ENCODE data around the gene SLC66A2. TPM values are rescaled to one million over a fixed set of nuclear protein-coding genes. Genes with fewer than 3 reads are reported as not detected.
A peak's percentile ranks its signal among the peaks of the same experiment; 100 is the strongest.

SLC66A2 gene
- total and polyA plus RNA-seq, 2 of the 13 experiments (the other 11 are each of a cell fraction or from before 2014, with no cell fraction given), result 33.5 to 41.9 TPM

- TF ChIP-seq SOX6 (IDR thresholded peaks at IDR 0.05), result no peak
- no peak for TF ChIP-seq SOX6 (CRISPR knock-in tag; IDR thresholded peaks at IDR 0.05)
- TF ChIP-seq TARDBP (CRISPR knock-in tag; IDR thresholded peaks at IDR 0.05), result no peak
- TF ChIP-seq ZNF430 (CRISPR knock-in tag; IDR thresholded peaks at IDR 0.05), result no peak
- no peak for TF ChIP-seq ZFP36L1 (CRISPR knock-in tag; IDR thresholded peaks at IDR 0.05)
- peak; percentile 57 for TF ChIP-seq FOXA3 (CRISPR knock-in tag; IDR thresholded peaks at IDR 0.05)
- no peak for TF ChIP-seq DBP (CRISPR knock-in tag; IDR thresholded peaks at IDR 0.05; ENCODE audit: not compliant biosample characterization)
- TF ChIP-seq CEBPG (CRISPR knock-in tag; IDR thresholded peaks at IDR 0.05), result peak; percentile 36
- no peak for TF ChIP-seq ZNF788 (CRISPR knock-in tag; IDR thresholded peaks at IDR 0.05; ENCODE audit: borderline replicate concordance)
- TF ChIP-seq TGIF2 (CRISPR knock-in tag; IDR thresholded peaks at IDR 0.05), result no peak
- TF ChIP-seq, protein P1, sequence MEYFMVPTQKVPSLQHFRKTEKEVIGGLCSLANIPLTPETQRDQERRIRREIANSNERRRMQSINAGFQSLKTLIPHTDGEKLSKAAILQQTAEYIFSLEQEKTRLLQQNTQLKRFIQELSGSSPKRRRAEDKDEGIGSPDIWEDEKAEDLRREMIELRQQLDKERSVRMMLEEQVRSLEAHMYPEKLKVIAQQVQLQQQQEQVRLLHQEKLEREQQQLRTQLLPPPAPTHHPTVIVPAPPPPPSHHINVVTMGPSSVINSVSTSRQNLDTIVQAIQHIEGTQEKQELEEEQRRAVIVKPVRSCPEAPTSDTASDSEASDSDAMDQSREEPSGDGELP (IDR thresholded peaks at IDR 0.05; ENCODE audit: borderline replicate concordance, low read depth), result peak; percentile 58; the same call in 1 of the 2 replicates
- peak; percentile 92 for TF ChIP-seq ELF3 (CRISPR knock-in tag; IDR thresholded peaks at IDR 0.05)
- TF ChIP-seq, protein P2, sequence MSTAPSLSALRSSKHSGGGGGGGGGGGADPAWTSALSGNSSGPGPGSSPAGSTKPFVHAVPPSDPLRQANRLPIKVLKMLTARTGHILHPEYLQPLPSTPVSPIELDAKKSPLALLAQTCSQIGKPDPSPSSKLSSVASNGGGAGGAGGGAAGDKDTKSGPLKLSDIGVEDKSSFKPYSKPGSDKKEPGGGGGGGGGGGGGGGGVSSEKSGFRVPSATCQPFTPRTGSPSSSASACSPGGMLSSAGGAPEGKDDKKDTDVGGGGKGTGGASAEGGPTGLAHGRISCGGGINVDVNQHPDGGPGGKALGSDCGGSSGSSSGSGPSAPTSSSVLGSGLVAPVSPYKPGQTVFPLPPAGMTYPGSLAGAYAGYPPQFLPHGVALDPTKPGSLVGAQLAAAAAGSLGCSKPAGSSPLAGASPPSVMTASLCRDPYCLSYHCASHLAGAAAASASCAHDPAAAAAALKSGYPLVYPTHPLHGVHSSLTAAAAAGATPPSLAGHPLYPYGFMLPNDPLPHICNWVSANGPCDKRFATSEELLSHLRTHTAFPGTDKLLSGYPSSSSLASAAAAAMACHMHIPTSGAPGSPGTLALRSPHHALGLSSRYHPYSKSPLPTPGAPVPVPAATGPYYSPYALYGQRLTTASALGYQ (CRISPR knock-in tag; IDR thresholded peaks at IDR 0.05), result no peak
- peak; percentile 22; the same call in 1 of the 2 replicates for TF ChIP-seq HDAC2 (CRISPR knock-in tag; IDR thresholded peaks at IDR 0.05)
- TF ChIP-seq, protein P3, sequence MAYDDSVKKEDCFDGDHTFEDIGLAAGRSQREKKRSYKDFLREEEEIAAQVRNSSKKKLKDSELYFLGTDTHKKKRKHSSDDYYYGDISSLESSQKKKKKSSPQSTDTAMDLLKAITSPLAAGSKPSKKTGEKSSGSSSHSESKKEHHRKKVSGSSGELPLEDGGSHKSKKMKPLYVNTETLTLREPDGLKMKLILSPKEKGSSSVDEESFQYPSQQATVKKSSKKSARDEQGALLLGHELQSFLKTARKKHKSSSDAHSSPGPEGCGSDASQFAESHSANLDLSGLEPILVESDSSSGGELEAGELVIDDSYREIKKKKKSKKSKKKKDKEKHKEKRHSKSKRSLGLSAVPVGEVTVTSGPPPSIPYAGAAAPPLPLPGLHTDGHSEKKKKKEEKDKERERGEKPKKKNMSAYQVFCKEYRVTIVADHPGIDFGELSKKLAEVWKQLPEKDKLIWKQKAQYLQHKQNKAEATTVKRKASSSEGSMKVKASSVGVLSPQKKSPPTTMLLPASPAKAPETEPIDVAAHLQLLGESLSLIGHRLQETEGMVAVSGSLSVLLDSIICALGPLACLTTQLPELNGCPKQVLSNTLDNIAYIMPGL (CRISPR knock-in tag; IDR thresholded peaks at IDR 0.05; ENCODE audit: borderline replicate concordance in 1 of 2, low read depth in 1 of 2), result peak in 1 of 2 experiments; percentile 41; a peak in 2 of 4 replicates
- peak; percentile 84 for TF ChIP-seq SAP130 (CRISPR knock-in tag; IDR thresholded peaks at IDR 0.05; ENCODE audit: low read depth)
- TF ChIP-seq KDM4B (CRISPR knock-in tag; IDR thresholded peaks at IDR 0.05), result 0 out of 2 replicates have a peak, but pooled peaks have one; percentile 31
- TF ChIP-seq PCBP2 (optimal IDR thresholded peaks at IDR 0.05; ENCODE audit: low read depth, low read length, poor library complexity, severe bottlenecking), result no peak
- 0 out of 2 replicates have a peak, but pooled peaks have one; percentile 44 for TF ChIP-seq MEIS2 (CRISPR knock-in tag; IDR thresholded peaks at IDR 0.05)
Measured at GRCh38 chr18:79933765-79934164, 17.7 kb downstream of the SLC66A2 start (continued).
